Measurements from ENCODE around the gene CCDC3.
"Not testable (repeated sequence)": the region's sequence is repeated elsewhere in the genome, so short reads cannot be mapped to it uniquely, and the experiment has no call there.

The CCDC3 gene

DNA sequence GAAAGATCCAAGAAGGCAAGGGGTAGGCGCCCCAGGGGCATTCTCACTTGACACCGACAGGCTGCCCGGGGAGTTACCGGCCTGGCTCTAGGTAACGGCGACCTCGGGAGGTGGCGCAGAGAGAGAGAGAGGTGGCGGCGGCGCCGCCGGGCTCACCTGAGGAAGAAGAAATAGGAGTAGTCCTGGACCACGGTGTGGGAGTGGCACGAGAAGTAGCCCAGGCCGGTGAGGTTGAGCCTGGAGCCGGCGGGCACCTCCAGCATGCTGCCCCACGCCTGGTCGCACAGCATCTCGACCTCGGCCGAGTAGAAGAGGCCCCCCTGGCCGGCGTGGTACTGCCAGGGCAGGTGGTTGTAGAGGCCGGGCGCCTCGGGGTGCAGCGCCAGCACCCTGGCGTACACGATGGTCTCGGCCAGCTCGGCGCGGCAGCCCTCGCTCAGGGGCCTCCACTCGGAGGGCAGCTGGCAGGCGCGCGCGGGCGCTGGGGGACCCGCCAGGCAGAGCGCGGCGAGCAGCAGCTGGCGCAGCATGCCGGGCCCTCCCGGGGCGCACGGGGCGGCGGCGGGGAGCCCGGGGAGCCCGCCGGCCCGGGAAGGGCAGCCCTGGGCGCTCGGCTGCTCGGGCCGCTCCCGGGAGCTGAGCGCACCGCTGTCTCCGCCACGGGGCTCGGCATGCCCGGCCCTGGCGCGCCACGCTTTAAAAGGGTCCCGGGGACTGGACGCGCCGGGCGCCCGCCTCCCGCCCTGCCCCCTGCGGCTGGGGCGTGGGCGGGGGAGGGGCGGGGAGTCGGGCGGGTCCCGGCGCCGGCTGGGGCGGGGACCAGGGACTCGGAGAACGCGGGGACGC, at the start of gene CCDC3:
Gene CCDC3, minus strand, starts transcription at position 673 of the 846 bp plus-strand sequence. Its CDS starts 143 bp downstream, at position 530.
- Mint-ChIP-seq H3K27me3 (peaks cover 74% of the 10 kb centered on the region), H3K27ac (ENCODE audit: low read depth) (no peak within 1 kb of the TSS), H3K4me1 (no peaks in the 10 kb centered on the region), H3K4me3 (peak within 1 kb of the TSS; percentile 10), H3K9me3 (no peaks in the 10 kb centered on the region), H3K36me3 (ENCODE audit: insufficient read depth) (peaks cover 2% of the 10 kb centered on the region)
- ATAC-seq (replicated peaks; ENCODE audit: extremely low read depth, poor library complexity, severe bottlenecking): no peak
- no peak for DNase-seq (ENCODE audit: low spot score in 2 of 2)

GRCh38 chr10:13051126-13051694, 49.7 kb upstream of the CCDC3 start:
- Mint-ChIP-seq H3K4me3 (no peak overlapping the region), H3K9me3 (no peaks in the 10 kb centered on the region), H3K27me3 (peaks cover 45% of the 10 kb centered on the region), H3K36me3 (ENCODE audit: insufficient read depth) (peaks cover 2% of the 10 kb centered on the region), H3K27ac (ENCODE audit: low read depth) (no peak overlapping the region), H3K4me1 (no peaks in the 10 kb centered on the region)
- ATAC-seq (replicated peaks; ENCODE audit: extremely low read depth, poor library complexity, severe bottlenecking) (no peak), DNase-seq (ENCODE audit: low spot score in 2 of 2) (no peak)

DNA sequence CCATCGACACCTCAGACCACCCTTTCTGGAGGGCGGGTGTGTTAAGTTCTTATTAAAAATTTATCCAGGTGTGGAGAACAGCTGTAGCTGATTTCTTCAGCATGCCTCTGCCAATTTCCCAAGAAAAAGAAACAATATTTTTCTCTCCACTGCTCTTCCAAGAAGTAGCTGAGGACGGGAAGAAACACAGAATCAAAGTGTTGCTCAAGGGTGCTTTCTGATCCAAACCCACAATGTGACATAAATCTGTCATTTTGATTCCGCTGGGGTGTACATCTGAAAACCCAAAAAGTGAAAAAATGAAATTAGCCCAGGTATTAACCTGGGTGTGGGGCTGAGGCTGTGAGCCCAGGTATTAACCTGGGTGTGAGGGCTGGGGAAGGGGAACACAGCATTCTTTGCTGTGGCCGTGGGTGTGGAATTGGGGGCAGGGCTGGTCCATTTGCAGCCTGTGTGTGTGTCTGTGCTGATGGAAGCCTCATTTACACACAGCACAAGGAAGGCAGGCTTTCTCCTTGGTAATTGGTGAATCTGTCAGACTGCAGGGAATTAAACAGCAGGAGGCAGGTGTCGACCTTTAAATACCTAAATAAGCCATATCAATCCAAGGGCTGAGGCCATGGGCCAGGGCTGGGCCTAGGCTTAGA, 48.4 kb upstream of the CCDC3 start:
- peaks cover 38% of the 10 kb centered on the region for H3K27me3 Mint-ChIP-seq
- no peak overlapping the region for H3K4me3 Mint-ChIP-seq
- no peaks in the 10 kb centered on the region for H3K9me3 Mint-ChIP-seq
- H3K36me3 Mint-ChIP-seq (ENCODE audit: insufficient read depth): peaks cover 2% of the 10 kb centered on the region
- H3K27ac Mint-ChIP-seq (ENCODE audit: low read depth): no peak overlapping the region
- DNase-seq (ENCODE audit: low spot score in 2 of 2) (no peak), ATAC-seq (replicated peaks; ENCODE audit: extremely low read depth, poor library complexity, severe bottlenecking) (no peak)
- H3K4me1 Mint-ChIP-seq: no peaks in the 10 kb centered on the region

GRCh38 chr10:13048762-13049161, 47.2 kb upstream of the CCDC3 start:
- peaks cover 2% of the 10 kb centered on the region for H3K36me3 Mint-ChIP-seq (ENCODE audit: insufficient read depth)
- H3K9me3 Mint-ChIP-seq: peaks cover under 1% of the 10 kb centered on the region
- H3K27ac Mint-ChIP-seq (ENCODE audit: low read depth): no peak overlapping the region
- ATAC-seq (replicated peaks; ENCODE audit: extremely low read depth, poor library complexity, severe bottlenecking) (no peak), DNase-seq (ENCODE audit: low spot score in 2 of 2) (no peak)
- peaks cover 46% of the 10 kb centered on the region for H3K27me3 Mint-ChIP-seq
- no peak overlapping the region for H3K4me3 Mint-ChIP-seq
- no peaks in the 10 kb centered on the region for H3K4me1 Mint-ChIP-seq

DNA sequence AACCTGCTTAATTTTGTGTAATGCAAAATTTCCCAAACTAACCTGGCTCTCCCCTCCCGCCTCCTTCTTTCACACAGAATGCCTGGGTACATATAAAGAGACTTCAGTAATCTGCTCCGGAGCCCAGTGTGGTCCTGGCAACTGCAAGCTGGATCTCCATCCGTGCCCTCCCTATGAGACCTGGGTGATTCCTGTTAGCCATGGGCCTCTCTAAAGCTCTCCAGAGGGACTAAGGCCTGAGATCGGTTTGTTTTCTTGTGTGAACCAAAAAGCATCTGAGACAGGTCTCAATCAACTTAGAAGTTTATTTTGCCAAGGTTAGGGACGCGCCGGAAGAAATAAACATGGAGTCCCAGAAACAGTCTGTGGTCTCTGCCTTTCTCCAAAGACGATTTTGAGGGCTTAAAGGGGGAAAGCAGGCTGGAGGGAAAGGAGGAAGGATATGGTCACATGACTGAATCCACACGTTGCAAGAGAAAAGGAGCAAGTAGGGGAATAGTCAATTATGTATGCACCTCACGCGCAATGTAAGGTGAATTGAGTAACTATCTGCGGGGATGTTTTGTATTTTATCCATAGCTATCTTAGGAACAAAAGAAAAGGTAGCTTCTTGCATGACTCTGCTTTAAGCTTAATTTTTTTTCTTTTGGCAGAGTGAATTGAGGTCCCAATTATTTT, 46.2 kb upstream of the CCDC3 start:
- Mint-ChIP-seq H3K27ac (ENCODE audit: low read depth) (no peak overlapping the region), H3K9me3 (peaks cover 5% of the 10 kb centered on the region), H3K27me3 (peaks cover 52% of the 10 kb centered on the region), H3K4me3 (no peak overlapping the region), H3K36me3 (ENCODE audit: insufficient read depth) (no peaks in the 10 kb centered on the region), H3K4me1 (no peaks in the 10 kb centered on the region)
- DNase-seq (ENCODE audit: low spot score in 2 of 2) (no peak), ATAC-seq (replicated peaks; ENCODE audit: extremely low read depth, poor library complexity, severe bottlenecking) (no peak)

DNA sequence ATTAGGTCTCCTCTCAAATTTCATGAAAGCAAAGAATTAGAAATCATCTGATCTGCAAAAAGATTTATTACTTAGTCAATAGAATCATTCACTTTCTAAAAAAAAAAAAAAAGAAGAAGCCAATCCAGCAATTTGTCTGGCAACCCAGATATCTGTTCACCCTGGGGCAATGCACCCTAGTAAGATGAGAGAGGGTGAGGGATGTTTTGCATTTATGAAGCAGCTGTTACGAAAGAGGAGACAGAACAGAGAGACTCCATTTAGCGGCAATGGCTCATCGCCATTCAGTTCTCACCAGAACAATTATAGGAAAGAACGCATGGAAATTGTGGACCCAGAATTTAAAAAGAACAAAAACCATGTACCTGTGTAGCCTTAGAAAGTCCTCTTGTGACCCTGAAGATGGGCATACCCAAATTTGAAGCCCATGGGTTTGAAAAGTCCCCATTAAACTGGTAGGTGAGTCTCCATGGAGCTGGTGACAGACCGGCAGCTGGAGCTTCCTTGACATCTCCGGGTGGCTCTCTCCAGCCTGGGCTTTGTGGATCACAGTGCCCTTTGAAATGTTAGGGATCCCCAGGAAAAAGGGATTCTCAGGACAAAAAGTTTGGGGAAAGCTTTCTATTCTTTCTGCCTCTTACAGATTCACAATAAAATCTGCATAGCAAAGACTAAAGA, 45.5 kb upstream of the CCDC3 start:
- no peak for ATAC-seq (replicated peaks; ENCODE audit: extremely low read depth, poor library complexity, severe bottlenecking)
- Mint-ChIP-seq H3K27me3 (peaks cover 51% of the 10 kb centered on the region), H3K36me3 (ENCODE audit: insufficient read depth) (no peaks in the 10 kb centered on the region), H3K4me1 (no peaks in the 10 kb centered on the region), H3K9me3 (peaks cover 5% of the 10 kb centered on the region), H3K27ac (ENCODE audit: low read depth) (no peak overlapping the region), H3K4me3 (no peak overlapping the region)
- DNase-seq (ENCODE audit: low spot score in 2 of 2): no peak

- Mint-ChIP-seq H3K4me1 (no peaks in the 10 kb centered on the region), H3K4me3 (no peak overlapping the region), H3K9me3 (peaks cover 5% of the 10 kb centered on the region), H3K36me3 (ENCODE audit: insufficient read depth) (no peaks in the 10 kb centered on the region), H3K27me3 (peaks cover 24% of the 10 kb centered on the region), H3K27ac (ENCODE audit: low read depth) (no peak overlapping the region)
- DNase-seq (ENCODE audit: low spot score in 2 of 2): no peak
- ATAC-seq (replicated peaks; ENCODE audit: extremely low read depth, poor library complexity, severe bottlenecking): no peak
These were observed 42.0 kb upstream of the CCDC3 start for GRCh38 chr10:13043520-13043919.

- Mint-ChIP-seq H3K27ac (ENCODE audit: low read depth) (no peak overlapping the region), H3K27me3 (peaks cover 29% of the 10 kb centered on the region), H3K9me3 (peaks cover 5% of the 10 kb centered on the region), H3K4me3 (no peak overlapping the region), H3K36me3 (ENCODE audit: insufficient read depth) (no peaks in the 10 kb centered on the region), H3K4me1 (no peaks in the 10 kb centered on the region)
- no peak for DNase-seq (ENCODE audit: low spot score in 2 of 2)
- no peak for ATAC-seq (replicated peaks; ENCODE audit: extremely low read depth, poor library complexity, severe bottlenecking)
These were observed 38.2 kb upstream of the CCDC3 start for GRCh38 chr10:13039761-13040160.

- H3K4me3 Mint-ChIP-seq: no peak overlapping the region
These were observed 36.9 kb upstream of the CCDC3 start for GRCh38 chr10:13038391-13038790.

GRCh38 chr10:13037832-13038231, 36.3 kb upstream of the CCDC3 start:
- Mint-ChIP-seq H3K4me3 (no peak overlapping the region), H3K27me3 (peaks cover 16% of the 10 kb centered on the region), H3K9me3 (no peaks in the 10 kb centered on the region), H3K36me3 (ENCODE audit: insufficient read depth) (no peaks in the 10 kb centered on the region), H3K4me1 (no peaks in the 10 kb centered on the region), H3K27ac (ENCODE audit: low read depth) (no peak overlapping the region)
- DNase-seq (ENCODE audit: low spot score in 2 of 2): no peak
- no peak for ATAC-seq (replicated peaks; ENCODE audit: extremely low read depth, poor library complexity, severe bottlenecking)

More at GRCh38 chr10:13038391-13038790, 36.9 kb upstream of the CCDC3 start:
- no peak overlapping the region for H3K27ac Mint-ChIP-seq (ENCODE audit: low read depth)
- H3K4me1 Mint-ChIP-seq: no peaks in the 10 kb centered on the region
- peaks cover 18% of the 10 kb centered on the region for H3K27me3 Mint-ChIP-seq
- DNase-seq (ENCODE audit: low spot score in 2 of 2): no peak
- peaks cover under 1% of the 10 kb centered on the region for H3K9me3 Mint-ChIP-seq
- no peaks in the 10 kb centered on the region for H3K36me3 Mint-ChIP-seq (ENCODE audit: insufficient read depth)
- ATAC-seq (replicated peaks; ENCODE audit: extremely low read depth, poor library complexity, severe bottlenecking): no peak

- Mint-ChIP-seq H3K27me3 (peaks cover 23% of the 10 kb centered on the region), H3K9me3 (no peaks in the 10 kb centered on the region)
- no peak for ATAC-seq (replicated peaks; ENCODE audit: extremely low read depth, poor library complexity, severe bottlenecking)
These were observed 35.3 kb upstream of the CCDC3 start for GRCh38 chr10:13036841-13037240.

GRCh38 chr10:13035731-13036130, 34.2 kb upstream of the CCDC3 start:
- not testable (repeated sequence) for ATAC-seq (replicated peaks; ENCODE audit: extremely low read depth, poor library complexity, severe bottlenecking); H3K9me3 Mint-ChIP-seq; DNase-seq (ENCODE audit: low spot score in 2 of 2); H3K4me1 Mint-ChIP-seq; H3K36me3 Mint-ChIP-seq (ENCODE audit: insufficient read depth); H3K4me3 Mint-ChIP-seq; H3K27ac Mint-ChIP-seq (ENCODE audit: low read depth)
- H3K27me3 Mint-ChIP-seq: peaks cover 34% of the 10 kb centered on the region

More at GRCh38 chr10:13036841-13037240, 35.3 kb upstream of the CCDC3 start:
- DNase-seq (ENCODE audit: low spot score in 2 of 2): no peak
- no peaks in the 10 kb centered on the region for H3K4me1 Mint-ChIP-seq
- H3K36me3 Mint-ChIP-seq (ENCODE audit: insufficient read depth): no peaks in the 10 kb centered on the region
- no peak overlapping the region for H3K27ac Mint-ChIP-seq (ENCODE audit: low read depth)
- H3K4me3 Mint-ChIP-seq: no peak overlapping the region

Data from central memory CD8-positive, alpha-beta T cell (primary cell).